ENCODE data around the gene EIF3D. TPM values are rescaled to one million over a fixed set of nuclear protein-coding genes. Genes with fewer than 3 reads are reported as not detected.

The EIF3D gene
- total RNA-seq, 6 experiments from 2014 or later = 163 to 177 (median 172) TPM

DNA sequence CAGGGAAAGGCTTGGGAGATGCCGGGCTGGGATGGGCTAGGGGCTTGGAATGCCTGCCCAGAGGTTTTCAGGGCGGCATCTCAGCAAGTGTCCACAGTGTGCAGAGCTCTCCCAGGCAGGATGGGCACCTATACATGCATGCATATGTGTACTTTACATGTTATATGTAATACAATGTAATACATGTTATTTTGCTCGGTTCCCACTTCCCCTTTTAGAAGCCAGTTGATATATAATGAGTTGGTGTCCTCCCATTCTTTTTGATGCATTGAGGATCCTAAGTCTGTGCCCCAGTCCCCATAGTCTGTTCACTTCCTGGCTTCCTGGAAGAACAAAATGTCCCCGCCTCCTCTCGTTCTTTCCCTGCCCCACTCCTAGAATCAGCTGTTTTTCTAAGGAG, 20.1 kb upstream of the EIF3D start:
- Mint-ChIP-seq H3K36me3 (ENCODE audit: low read depth) (no peaks in the 10 kb centered on the region), H3K27ac (no peak overlapping the region), H3K4me1 (ENCODE audit: low read depth) (peaks cover 49% of the 10 kb centered on the region)

GRCh38 chr22:36548606-36549005, 19.6 kb upstream of the EIF3D start:
- H3K4me3 Mint-ChIP-seq = no peak overlapping the region
- H3K27me3 Mint-ChIP-seq (ENCODE audit: insufficient read depth) = peaks cover 25% of the 10 kb centered on the region
- no peaks in the 10 kb centered on the region for H3K36me3 Mint-ChIP-seq (ENCODE audit: low read depth)
- H3K4me1 Mint-ChIP-seq (ENCODE audit: low read depth) = peaks cover 50% of the 10 kb centered on the region
- H3K9me3 Mint-ChIP-seq = no peaks in the 10 kb centered on the region
- TF ChIP-seq, protein P1, sequence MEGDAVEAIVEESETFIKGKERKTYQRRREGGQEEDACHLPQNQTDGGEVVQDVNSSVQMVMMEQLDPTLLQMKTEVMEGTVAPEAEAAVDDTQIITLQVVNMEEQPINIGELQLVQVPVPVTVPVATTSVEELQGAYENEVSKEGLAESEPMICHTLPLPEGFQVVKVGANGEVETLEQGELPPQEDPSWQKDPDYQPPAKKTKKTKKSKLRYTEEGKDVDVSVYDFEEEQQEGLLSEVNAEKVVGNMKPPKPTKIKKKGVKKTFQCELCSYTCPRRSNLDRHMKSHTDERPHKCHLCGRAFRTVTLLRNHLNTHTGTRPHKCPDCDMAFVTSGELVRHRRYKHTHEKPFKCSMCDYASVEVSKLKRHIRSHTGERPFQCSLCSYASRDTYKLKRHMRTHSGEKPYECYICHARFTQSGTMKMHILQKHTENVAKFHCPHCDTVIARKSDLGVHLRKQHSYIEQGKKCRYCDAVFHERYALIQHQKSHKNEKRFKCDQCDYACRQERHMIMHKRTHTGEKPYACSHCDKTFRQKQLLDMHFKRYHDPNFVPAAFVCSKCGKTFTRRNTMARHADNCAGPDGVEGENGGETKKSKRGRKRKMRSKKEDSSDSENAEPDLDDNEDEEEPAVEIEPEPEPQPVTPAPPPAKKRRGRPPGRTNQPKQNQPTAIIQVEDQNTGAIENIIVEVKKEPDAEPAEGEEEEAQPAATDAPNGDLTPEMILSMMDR (IDR thresholded peaks at IDR 0.05) = no peak
- DNase-seq = no peak
- 0 out of 2 replicates have a peak overlapping the region, but pooled peaks have one; percentile 0 for H3K27ac Mint-ChIP-seq

More for the DNA sequence above, 20.1 kb upstream of the EIF3D start:
- Mint-ChIP-seq H3K4me3 (no peak overlapping the region), H3K9me3 (no peaks in the 10 kb centered on the region), H3K27me3 (ENCODE audit: insufficient read depth) (peaks cover 27% of the 10 kb centered on the region)
- no peak for DNase-seq
- TF ChIP-seq, protein P1 (IDR thresholded peaks at IDR 0.05) = no peak

- H3K4me1 Mint-ChIP-seq (ENCODE audit: low read depth) = peaks cover 61% of the 10 kb centered on the region
- peak; percentile 89 for DNase-seq
- H3K4me3 Mint-ChIP-seq = peak overlapping the region; percentile 23; the same call in 1 of the 2 replicates
- H3K27ac Mint-ChIP-seq = peak overlapping the region; percentile 41
- no peaks in the 10 kb centered on the region for H3K9me3 Mint-ChIP-seq
- H3K27me3 Mint-ChIP-seq (ENCODE audit: insufficient read depth) = peaks cover 17% of the 10 kb centered on the region
- no peaks in the 10 kb centered on the region for H3K36me3 Mint-ChIP-seq (ENCODE audit: low read depth)
- TF ChIP-seq, protein P1 (IDR thresholded peaks at IDR 0.05) = no peak
These were observed 18.0 kb upstream of the EIF3D start for GRCh38 chr22:36546932-36547331.

- Mint-ChIP-seq H3K27me3 (ENCODE audit: insufficient read depth) (peaks cover 12% of the 10 kb centered on the region), H3K9me3 (no peaks in the 10 kb centered on the region), H3K4me3 (peak overlapping the region; percentile 23; the same call in 1 of the 2 replicates), H3K4me1 (ENCODE audit: low read depth) (peaks cover 68% of the 10 kb centered on the region), H3K36me3 (ENCODE audit: low read depth) (no peaks in the 10 kb centered on the region), H3K27ac (no peak overlapping the region; the same call in none of the 2 replicates)
- peak; percentile 36 for DNase-seq
- TF ChIP-seq, protein P1 (IDR thresholded peaks at IDR 0.05) = peak; percentile 81
These were observed 17.3 kb upstream of the EIF3D start for GRCh38 chr22:36546092-36546804.

DNA sequence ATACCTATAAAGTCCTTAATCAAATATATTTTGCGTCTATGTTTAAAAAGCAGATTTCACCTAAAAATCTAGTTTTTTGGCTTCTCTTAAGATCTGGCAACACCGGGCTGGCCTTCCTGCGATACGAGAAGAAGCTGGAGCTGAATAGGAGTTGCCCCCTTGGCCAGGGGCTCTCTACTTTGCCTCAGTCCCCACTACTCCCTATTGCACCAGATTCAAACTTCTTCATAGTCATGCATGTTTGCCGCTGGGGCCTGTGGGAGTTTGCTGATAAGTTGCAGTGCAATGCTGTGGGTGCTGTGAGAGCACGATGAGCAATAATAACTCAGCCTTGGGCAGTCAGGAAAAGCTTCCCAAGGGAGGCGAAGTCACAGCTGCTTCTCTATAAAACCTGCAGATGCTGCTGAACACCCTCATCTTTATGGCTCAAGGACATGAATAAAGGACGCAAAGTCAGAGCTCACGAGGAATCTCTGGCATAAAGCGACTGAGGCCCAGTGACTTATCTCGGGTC, 15.2 kb upstream of the EIF3D start:
- TF ChIP-seq, protein P1 (IDR thresholded peaks at IDR 0.05) = no peak
- Mint-ChIP-seq H3K4me3 (no peak overlapping the region), H3K9me3 (no peaks in the 10 kb centered on the region), H3K36me3 (ENCODE audit: low read depth) (no peaks in the 10 kb centered on the region), H3K27me3 (ENCODE audit: insufficient read depth) (no peaks in the 10 kb centered on the region; the same call in 1 of the 2 replicates), H3K27ac (peak overlapping the region; percentile 67), H3K4me1 (ENCODE audit: low read depth) (peaks cover 68% of the 10 kb centered on the region)
- DNase-seq = peak; percentile 25
